ENCODE measurements around the gene RASA4B. TPM values are rescaled to one million over a fixed set of nuclear protein-coding genes. Genes with fewer than 3 reads are reported as not detected.
A peak's percentile ranks its signal among the peaks of the same experiment; 100 is the strongest.

Gene RASA4B
- total and polyA plus RNA-seq, 9 of the 15 experiments (the other 6 are each of a cell fraction or from before 2014, with no cell fraction given), result 0.01 to 2.9 (median 1.5) TPM; not detected in 1

- TF ChIP-seq REST (IDR thresholded peaks at IDR 0.05; ENCODE audit: borderline replicate concordance), result peak; percentile 29; the same call in 1 of the 2 replicates
- TF ChIP-seq REST (CRISPR knock-in tag; IDR thresholded peaks at IDR 0.05; ENCODE audit: low read depth), result no peak
- peak; percentile 31; the same call in 1 of the 2 replicates for TF ChIP-seq ETV5 (CRISPR knock-in tag; IDR thresholded peaks at IDR 0.05; ENCODE audit: low read depth)
- no peak for TF ChIP-seq SIRT6 (IDR thresholded peaks at IDR 0.05; ENCODE audit: low read depth, low read length)
- TF ChIP-seq KLF6 (CRISPR knock-in tag; IDR thresholded peaks at IDR 0.05; ENCODE audit: borderline replicate concordance), result no peak
- 0 out of 2 replicates have a peak, but pooled peaks have one; percentile 30 for TF ChIP-seq GATAD2A (IDR thresholded peaks at IDR 0.05)
- TF ChIP-seq BRD4 (IDR thresholded peaks at IDR 0.05), result 0 out of 2 replicates have a peak, but pooled peaks have one; percentile 42
- TF ChIP-seq CTBP1 (IDR thresholded peaks at IDR 0.05; ENCODE audit: borderline replicate concordance), result peak; percentile 25; the same call in 1 of the 2 replicates
- 0 out of 2 replicates have a peak, but pooled peaks have one; percentile 34 for TF ChIP-seq GMEB1 (CRISPR knock-in tag; IDR thresholded peaks at IDR 0.05)
- TF ChIP-seq ETV1 (tag; conservative IDR thresholded peaks at IDR 0.05; ENCODE audit: low read depth), result peak; percentile 55
- TF ChIP-seq TAF15 (IDR thresholded peaks at IDR 0.05; ENCODE audit: low read depth, low read length), result no peak
- TF ChIP-seq EGR1 (conservative IDR thresholded peaks at IDR 0.05), result no peak
- 0 out of 2 replicates have a peak, but pooled peaks have one; percentile 25 for TF ChIP-seq RB1 (IDR thresholded peaks at IDR 0.05; ENCODE audit: low read depth)
- peak; percentile 18; the same call in 1 of the 2 replicates for TF ChIP-seq ZFX (CRISPR knock-in tag; IDR thresholded peaks at IDR 0.05)
- TF ChIP-seq HDGF (IDR thresholded peaks at IDR 0.05), result no peak
- TF ChIP-seq NR2C2 (CRISPR knock-in tag; IDR thresholded peaks at IDR 0.05), result no peak
- TF ChIP-seq NR2C2 (tag; IDR thresholded peaks at IDR 0.05), result peak; percentile 65
- TF ChIP-seq PKNOX1 (IDR thresholded peaks at IDR 0.05), result no peak
Observed at GRCh38 chr7:102433219-102434038, 84.1 kb downstream of the RASA4B start, which contains the start of gene ORAI2 (continued).
